ENCODE results near the gene COL6A3. TPM values are rescaled to one million over a fixed set of nuclear protein-coding genes. Genes with fewer than 3 reads are reported as not detected.
A peak's percentile ranks its signal among the peaks of the same experiment; 100 is the strongest.

COL6A3 gene
- total RNA-seq, 4 donors from 2014 or later, result 43.1 to 204 (median 62.4) TPM

GRCh38 chr2:237321746-237322145 lies 92.2 kb downstream of the COL6A3 start:
- TF ChIP-seq POLR2A (IDR thresholded peaks at IDR 0.05) (no peak), CTCF (IDR thresholded peaks at IDR 0.05) (no peak)
- WGBS, 2 donors, result 73 to 78% methylated on average over 7 of the region's 7 CpGs
- intact Hi-C loops (cut with DNase I; ENCODE audit: low total_unique reads), result no loop called here
- DNase-seq (ENCODE audit: low spot score in 2 of 2), result no peak
- no peak overlapping the region for H3K4me3 ChIP-seq (ENCODE audit: low read depth, poor library complexity, severe bottlenecking)

GRCh38 chr2:237320801-237321560 lies 93.0 kb downstream of the COL6A3 start:
- no peak overlapping the region for H3K4me3 ChIP-seq (ENCODE audit: low read depth, poor library complexity, severe bottlenecking)
- WGBS, 2 donors, result 46 to 50% methylated on average over 11 of the region's 11 CpGs
- TF ChIP-seq POLR2A (IDR thresholded peaks at IDR 0.05) (no peak), CTCF (IDR thresholded peaks at IDR 0.05) (no peak)
- peak; percentile 81 to 96 for DNase-seq (ENCODE audit: low spot score in 2 of 2)
- intact Hi-C loops (cut with DNase I; ENCODE audit: low total_unique reads), result no loop called here

GRCh38 chr2:237319887-237320286 lies 94.1 kb downstream of the COL6A3 start:
- WGBS, 2 donors, result 83 to 89% methylated on average over 4 of the region's 4 CpGs
- intact Hi-C loops (cut with DNase I; ENCODE audit: low total_unique reads), result no loop called here
- no peak overlapping the region for H3K4me3 ChIP-seq (ENCODE audit: low read depth, poor library complexity, severe bottlenecking)
- TF ChIP-seq POLR2A (IDR thresholded peaks at IDR 0.05), result no peak
- no peak for TF ChIP-seq CTCF (IDR thresholded peaks at IDR 0.05)
- no peak for DNase-seq (ENCODE audit: low spot score in 2 of 2)

DNA sequence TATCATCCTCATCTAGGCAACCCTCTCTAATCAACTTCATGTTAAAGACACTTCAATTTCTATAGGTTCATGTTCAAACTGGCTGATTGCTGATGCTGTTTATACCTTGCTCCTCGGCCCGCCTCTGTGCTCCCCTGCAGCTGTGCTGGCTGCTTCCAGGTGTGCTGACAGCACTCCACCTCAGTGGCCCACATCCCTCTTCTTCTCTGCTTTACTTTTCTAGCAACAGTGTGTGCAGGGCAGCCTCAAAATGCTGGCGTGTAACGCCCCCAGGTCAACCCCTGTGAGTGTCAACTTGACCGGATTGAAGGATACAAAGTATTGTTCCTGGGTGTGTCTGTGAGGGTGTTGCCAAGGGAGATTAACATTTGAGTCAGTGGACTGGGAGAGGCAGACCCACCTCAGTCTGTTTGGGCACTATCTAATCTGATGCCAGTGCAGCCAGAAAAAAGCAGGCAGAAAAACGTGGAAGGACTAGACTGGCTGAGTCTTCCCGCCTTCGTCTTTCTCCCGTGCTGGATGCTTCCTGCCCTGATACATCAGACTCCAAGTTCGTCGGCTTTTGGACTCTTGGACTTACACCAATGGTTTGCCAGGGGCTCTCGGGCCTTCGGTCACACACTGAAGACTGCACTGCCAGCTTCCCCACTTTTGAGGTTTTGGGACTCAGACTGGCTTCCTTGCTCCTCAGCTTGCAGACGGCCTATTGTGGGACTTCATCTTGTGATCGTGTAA lies 94.7 kb downstream of the COL6A3 start:
- intact Hi-C loops (cut with DNase I; ENCODE audit: low total_unique reads), result no loop called here
- TF ChIP-seq CTCF (IDR thresholded peaks at IDR 0.05) (no peak), POLR2A (IDR thresholded peaks at IDR 0.05) (no peak)
- no peak for DNase-seq (ENCODE audit: low spot score in 2 of 2)
- 60 to 73% methylated on average over 15 of the region's 15 CpGs for WGBS, 2 donors
- H3K4me3 ChIP-seq (ENCODE audit: low read depth, poor library complexity, severe bottlenecking), result no peak overlapping the region

- 86% methylated on average over 6 of the region's 6 CpGs for WGBS, 2 donors
- intact Hi-C loops (cut with DNase I; ENCODE audit: low total_unique reads), result no loop called here
- no peak for TF ChIP-seq POLR2A (IDR thresholded peaks at IDR 0.05)
- no peak overlapping the region for H3K4me3 ChIP-seq (ENCODE audit: low read depth, poor library complexity, severe bottlenecking)
- DNase-seq (ENCODE audit: low spot score in 2 of 2), result no peak
Observed at GRCh38 chr2:237316339-237316738, 97.6 kb downstream of the COL6A3 start.

DNA sequence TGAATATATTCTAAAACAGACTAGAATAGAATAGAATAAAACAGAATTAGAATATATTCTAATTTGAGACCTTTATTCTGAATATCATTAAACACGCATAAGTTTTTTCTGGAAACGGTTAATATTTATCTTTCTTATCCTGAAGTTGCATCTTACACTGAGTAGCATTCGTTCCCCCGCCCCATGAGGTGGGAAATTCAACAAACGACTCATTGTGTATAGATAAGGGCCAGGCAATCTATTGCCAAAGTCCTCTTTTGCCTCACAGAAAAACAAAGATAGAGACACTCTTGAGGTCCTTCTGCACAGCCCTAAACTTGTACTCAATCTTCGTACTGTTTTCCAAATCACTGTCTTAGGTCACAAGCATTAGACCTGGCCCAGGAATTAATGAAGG lies 98.1 kb downstream of the COL6A3 start:
- DNase-seq (ENCODE audit: low spot score in 2 of 2), result no peak
- TF ChIP-seq POLR2A (IDR thresholded peaks at IDR 0.05) (no peak), CTCF (IDR thresholded peaks at IDR 0.05) (no peak)
- intact Hi-C loops (cut with DNase I; ENCODE audit: low total_unique reads), result no loop called here
- no peak overlapping the region for H3K4me3 ChIP-seq (ENCODE audit: low read depth, poor library complexity, severe bottlenecking)
- 66 to 68% methylated on average over 6 of the region's 6 CpGs for WGBS, 2 donors

Measured in lower leg skin (tissue), 4 donors.